ENCODE data around the gene TTLL1.

Gene TTLL1

DNA sequence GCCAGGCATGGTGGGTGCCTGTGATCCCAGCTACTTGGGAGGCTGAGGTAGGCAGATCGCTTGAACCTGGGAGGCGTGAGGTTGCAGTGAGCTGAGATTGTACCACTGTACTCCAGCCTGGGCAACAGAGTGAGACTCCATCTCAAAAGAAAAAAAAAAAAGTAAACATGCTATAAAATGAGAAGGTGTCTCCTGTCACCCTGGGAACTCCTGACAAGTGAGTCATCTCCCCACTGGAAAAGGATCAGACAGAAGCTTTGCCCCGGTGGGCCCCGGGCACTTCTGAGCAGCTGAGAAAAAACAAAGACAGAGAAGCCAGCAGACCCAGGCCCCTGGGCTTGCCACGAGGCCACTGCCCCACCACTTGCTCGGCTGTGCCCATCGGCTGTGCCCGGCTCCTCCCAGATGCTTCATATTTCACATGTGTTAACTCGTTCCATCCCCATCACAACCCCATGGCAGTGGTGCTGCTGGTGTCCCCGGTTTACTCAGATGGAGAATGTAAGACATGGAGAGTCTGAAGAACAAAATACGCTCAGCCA, 22.3 kb downstream of the TTLL1 start:
- no peaks in the 10 kb centered on the region for H3K9me3 ChIP-seq (ENCODE audit: control insufficient read depth, insufficient read depth, low read length)
- no peaks in the 10 kb centered on the region for H3K36me3 ChIP-seq (ENCODE audit: control insufficient read depth, insufficient read depth, low read length)
- no peak overlapping the region for H3K4me3 ChIP-seq (ENCODE audit: low read depth, low read length)
- no peak overlapping the region for H3K9ac ChIP-seq (ENCODE audit: low read depth, low read length)
- H3K27ac ChIP-seq (ENCODE audit: low read depth, low read length) = no peak overlapping the region
- H3K4me1 ChIP-seq (ENCODE audit: control insufficient read depth, insufficient read depth, low read length) = no peaks in the 10 kb centered on the region
- no peaks in the 10 kb centered on the region for H3K27me3 ChIP-seq (ENCODE audit: control insufficient read depth, insufficient read depth, low read length)

DNA sequence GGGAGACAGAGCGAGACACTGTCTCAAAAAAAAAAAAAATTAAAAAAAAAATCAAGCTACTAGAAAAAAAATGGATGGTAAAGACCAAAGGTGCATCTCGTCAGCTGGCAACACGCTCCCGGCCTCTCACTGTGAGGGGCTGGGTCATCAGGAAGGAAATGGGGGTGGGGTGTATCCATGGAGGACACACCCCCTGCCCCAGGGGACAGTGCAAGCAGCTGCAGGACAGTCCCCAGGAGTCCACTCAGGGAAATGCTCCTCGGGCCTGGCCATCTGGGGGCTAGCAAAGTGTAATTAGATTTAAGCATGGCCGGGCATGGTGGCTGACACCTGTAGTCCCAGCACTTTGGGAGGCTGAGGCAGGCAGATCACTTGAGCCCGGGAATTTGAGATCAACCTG, 23.1 kb downstream of the TTLL1 start:
- Histone ChIP-seq H3K27me3 (ENCODE audit: control insufficient read depth, insufficient read depth, low read length) (no peaks in the 10 kb centered on the region), H3K9ac (ENCODE audit: low read depth, low read length) (no peak overlapping the region), H3K4me1 (ENCODE audit: control insufficient read depth, insufficient read depth, low read length) (no peaks in the 10 kb centered on the region), H3K27ac (ENCODE audit: low read depth, low read length) (no peak overlapping the region), H3K9me3 (ENCODE audit: control insufficient read depth, insufficient read depth, low read length) (no peaks in the 10 kb centered on the region), H3K4me3 (ENCODE audit: low read depth, low read length) (no peak overlapping the region), H3K36me3 (ENCODE audit: control insufficient read depth, insufficient read depth, low read length) (no peaks in the 10 kb centered on the region)

DNA sequence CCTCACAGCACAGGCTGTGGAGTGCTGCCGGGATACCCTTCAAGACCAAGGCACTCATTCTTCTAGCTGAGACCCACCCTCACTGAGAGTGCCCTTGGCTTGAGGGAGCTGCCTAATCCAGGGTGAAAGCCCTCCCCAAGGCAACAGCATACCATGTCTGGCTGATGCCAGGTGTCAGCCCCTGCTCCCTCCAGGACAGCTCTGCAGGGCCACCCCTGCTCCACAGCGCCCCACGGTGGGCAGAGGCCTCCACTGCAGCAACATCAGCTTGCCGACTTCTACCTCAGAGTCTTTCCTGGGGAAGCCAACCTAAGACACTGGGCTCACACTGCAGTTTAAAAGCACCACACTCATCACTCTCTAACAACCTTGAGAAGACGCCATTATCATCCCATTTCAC, 29.0 kb downstream of the TTLL1 start:
- no peaks in the 10 kb centered on the region for H3K36me3 ChIP-seq (ENCODE audit: control insufficient read depth, insufficient read depth, low read length)
- no peaks in the 10 kb centered on the region for H3K4me1 ChIP-seq (ENCODE audit: control insufficient read depth, insufficient read depth, low read length)
- no peak overlapping the region for H3K9ac ChIP-seq (ENCODE audit: low read depth, low read length)
- H3K27me3 ChIP-seq (ENCODE audit: control insufficient read depth, insufficient read depth, low read length) = no peaks in the 10 kb centered on the region
- no peaks in the 10 kb centered on the region for H3K9me3 ChIP-seq (ENCODE audit: control insufficient read depth, insufficient read depth, low read length)
- no peak overlapping the region for H3K27ac ChIP-seq (ENCODE audit: low read depth, low read length)
- no peak overlapping the region for H3K4me3 ChIP-seq (ENCODE audit: low read depth, low read length)

DNA sequence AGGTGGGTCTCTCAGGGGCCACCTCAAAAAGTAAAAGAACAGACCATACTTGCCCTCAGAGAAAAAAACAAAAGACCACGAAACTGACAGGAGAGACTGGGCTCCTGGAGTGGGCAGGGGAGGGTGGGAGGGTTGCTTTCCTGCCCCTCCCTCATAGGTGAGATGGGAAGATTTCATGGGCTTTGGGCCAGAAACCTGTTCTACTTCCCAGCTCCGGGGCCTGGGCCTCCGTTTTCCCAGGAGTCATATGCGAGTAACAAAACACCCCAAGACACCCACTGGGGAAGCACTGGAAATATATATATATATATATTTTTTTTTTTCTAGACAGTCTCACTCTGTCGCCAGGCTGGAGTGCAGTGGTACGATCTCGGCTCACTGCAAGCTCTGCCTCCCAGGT, 31.6 kb downstream of the TTLL1 start:
- Histone ChIP-seq H3K4me3 (ENCODE audit: low read depth, low read length) (no peak overlapping the region), H3K9me3 (ENCODE audit: control insufficient read depth, insufficient read depth, low read length) (no peaks in the 10 kb centered on the region), H3K4me1 (ENCODE audit: control insufficient read depth, insufficient read depth, low read length) (no peaks in the 10 kb centered on the region), H3K9ac (ENCODE audit: low read depth, low read length) (no peak overlapping the region), H3K27me3 (ENCODE audit: control insufficient read depth, insufficient read depth, low read length) (no peaks in the 10 kb centered on the region), H3K36me3 (ENCODE audit: control insufficient read depth, insufficient read depth, low read length) (no peaks in the 10 kb centered on the region), H3K27ac (ENCODE audit: low read depth, low read length) (no peak overlapping the region)

DNA sequence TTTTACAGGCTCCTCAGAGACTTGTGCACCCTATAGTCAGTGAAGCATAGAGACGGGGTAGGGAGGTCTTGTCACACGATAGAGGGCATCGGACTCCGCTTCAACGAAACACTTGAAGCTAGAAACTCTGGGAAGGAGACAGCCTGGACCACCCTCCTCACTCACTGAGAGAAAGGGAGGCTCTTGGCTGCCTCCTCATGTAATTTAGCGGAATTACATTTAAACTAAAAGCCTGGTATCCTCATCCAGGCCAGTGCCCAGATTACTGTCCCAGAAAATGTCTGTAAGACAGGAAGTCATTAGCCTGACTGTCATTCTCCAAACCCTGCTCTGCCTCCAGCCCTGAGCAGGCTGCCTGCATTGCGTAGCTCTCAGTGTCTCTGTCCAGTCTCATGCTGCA, 36.0 kb downstream of the TTLL1 start:
- Histone ChIP-seq H3K27ac (ENCODE audit: low read depth, low read length) (no peak overlapping the region), H3K9ac (ENCODE audit: low read depth, low read length) (no peak overlapping the region), H3K4me1 (ENCODE audit: control insufficient read depth, insufficient read depth, low read length) (no peaks in the 10 kb centered on the region), H3K36me3 (ENCODE audit: control insufficient read depth, insufficient read depth, low read length) (no peaks in the 10 kb centered on the region), H3K9me3 (ENCODE audit: control insufficient read depth, insufficient read depth, low read length) (no peaks in the 10 kb centered on the region), H3K4me3 (ENCODE audit: low read depth, low read length) (no peak overlapping the region), H3K27me3 (ENCODE audit: control insufficient read depth, insufficient read depth, low read length) (no peaks in the 10 kb centered on the region)

DNA sequence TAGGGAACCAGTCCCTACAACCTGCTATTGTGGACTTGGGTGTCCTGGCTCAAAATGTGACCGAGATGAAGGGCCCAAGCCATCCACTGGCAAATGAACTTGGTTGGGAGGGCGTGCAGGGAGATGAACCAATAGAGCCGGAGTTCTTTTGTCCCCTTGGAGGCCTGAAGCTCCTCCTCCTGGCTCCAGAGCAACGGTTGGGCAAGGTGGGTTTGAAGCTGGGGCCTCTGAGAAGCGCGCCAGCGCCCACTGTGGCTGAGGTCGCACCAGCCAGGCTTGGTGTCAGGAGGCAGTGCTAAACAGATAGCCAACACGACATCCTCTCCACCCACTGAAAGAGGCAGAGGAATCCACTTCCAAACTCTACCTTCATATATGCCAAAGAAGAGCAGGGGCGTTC, 38.2 kb downstream of the TTLL1 start:
- Histone ChIP-seq H3K27me3 (ENCODE audit: control insufficient read depth, insufficient read depth, low read length) (no peaks in the 10 kb centered on the region), H3K36me3 (ENCODE audit: control insufficient read depth, insufficient read depth, low read length) (no peaks in the 10 kb centered on the region), H3K4me3 (ENCODE audit: low read depth, low read length) (no peak overlapping the region)

DNA sequence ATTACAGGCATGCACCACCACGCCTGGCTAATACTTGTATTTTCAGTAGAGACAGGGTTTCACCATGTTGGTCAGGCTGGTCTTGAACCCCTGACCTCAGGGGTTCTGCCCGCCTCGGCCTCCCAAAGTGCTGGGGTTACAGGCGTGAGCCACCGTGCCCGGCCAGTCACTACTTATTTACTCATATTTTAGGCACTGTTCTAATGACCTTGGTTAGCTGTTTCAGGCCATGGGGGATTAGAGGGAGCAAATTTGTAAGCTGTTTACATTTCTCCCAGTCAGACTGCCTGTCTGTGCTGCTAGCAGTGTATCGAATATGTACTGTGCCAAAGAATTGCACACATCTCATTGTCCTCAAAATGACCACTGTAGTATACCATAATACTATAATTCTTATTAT, 41.6 kb downstream of the TTLL1 start:
- Histone ChIP-seq H3K9me3 (ENCODE audit: control insufficient read depth, insufficient read depth, low read length) (no peaks in the 10 kb centered on the region), H3K27me3 (ENCODE audit: control insufficient read depth, insufficient read depth, low read length) (no peaks in the 10 kb centered on the region), H3K27ac (ENCODE audit: low read depth, low read length) (no peak overlapping the region), H3K36me3 (ENCODE audit: control insufficient read depth, insufficient read depth, low read length) (no peaks in the 10 kb centered on the region), H3K4me1 (ENCODE audit: control insufficient read depth, insufficient read depth, low read length) (no peaks in the 10 kb centered on the region), H3K4me3 (ENCODE audit: low read depth, low read length) (no peak overlapping the region), H3K9ac (ENCODE audit: low read depth, low read length) (no peak overlapping the region)

More for the DNA sequence above, 38.2 kb downstream of the TTLL1 start:
- no peak overlapping the region for H3K27ac ChIP-seq (ENCODE audit: low read depth, low read length)
- no peak overlapping the region for H3K9ac ChIP-seq (ENCODE audit: low read depth, low read length)
- H3K9me3 ChIP-seq (ENCODE audit: control insufficient read depth, insufficient read depth, low read length) = no peaks in the 10 kb centered on the region
- H3K4me1 ChIP-seq (ENCODE audit: control insufficient read depth, insufficient read depth, low read length) = no peaks in the 10 kb centered on the region

DNA sequence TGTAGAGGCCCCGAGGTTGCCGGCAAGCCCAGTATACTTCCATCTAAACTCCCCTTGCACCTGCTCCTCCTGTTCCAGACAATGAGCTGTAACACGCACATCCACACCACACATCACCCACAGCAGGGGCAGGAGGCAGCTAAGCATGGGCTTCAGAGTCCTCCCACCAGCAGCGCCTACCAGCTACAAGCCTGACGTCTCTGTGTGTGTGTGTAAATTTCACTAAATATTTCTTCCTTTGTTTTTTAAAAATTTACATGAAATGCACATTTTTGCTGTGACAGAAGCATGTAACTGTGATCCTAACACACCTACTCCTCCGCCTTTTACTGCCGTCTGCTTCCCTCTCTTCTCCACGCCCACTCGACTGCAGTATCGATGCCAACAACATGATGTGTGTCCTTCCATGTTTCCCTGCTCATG, 44.9 kb downstream of the TTLL1 start:
- H3K9ac ChIP-seq (ENCODE audit: low read depth, low read length) = no peak overlapping the region
- no peak overlapping the region for H3K27ac ChIP-seq (ENCODE audit: low read depth, low read length)
- no peaks in the 10 kb centered on the region for H3K9me3 ChIP-seq (ENCODE audit: control insufficient read depth, insufficient read depth, low read length)
- H3K4me3 ChIP-seq (ENCODE audit: low read depth, low read length) = no peak overlapping the region
- no peaks in the 10 kb centered on the region for H3K4me1 ChIP-seq (ENCODE audit: control insufficient read depth, insufficient read depth, low read length)
- no peaks in the 10 kb centered on the region for H3K27me3 ChIP-seq (ENCODE audit: control insufficient read depth, insufficient read depth, low read length)
- no peaks in the 10 kb centered on the region for H3K36me3 ChIP-seq (ENCODE audit: control insufficient read depth, insufficient read depth, low read length)

DNA sequence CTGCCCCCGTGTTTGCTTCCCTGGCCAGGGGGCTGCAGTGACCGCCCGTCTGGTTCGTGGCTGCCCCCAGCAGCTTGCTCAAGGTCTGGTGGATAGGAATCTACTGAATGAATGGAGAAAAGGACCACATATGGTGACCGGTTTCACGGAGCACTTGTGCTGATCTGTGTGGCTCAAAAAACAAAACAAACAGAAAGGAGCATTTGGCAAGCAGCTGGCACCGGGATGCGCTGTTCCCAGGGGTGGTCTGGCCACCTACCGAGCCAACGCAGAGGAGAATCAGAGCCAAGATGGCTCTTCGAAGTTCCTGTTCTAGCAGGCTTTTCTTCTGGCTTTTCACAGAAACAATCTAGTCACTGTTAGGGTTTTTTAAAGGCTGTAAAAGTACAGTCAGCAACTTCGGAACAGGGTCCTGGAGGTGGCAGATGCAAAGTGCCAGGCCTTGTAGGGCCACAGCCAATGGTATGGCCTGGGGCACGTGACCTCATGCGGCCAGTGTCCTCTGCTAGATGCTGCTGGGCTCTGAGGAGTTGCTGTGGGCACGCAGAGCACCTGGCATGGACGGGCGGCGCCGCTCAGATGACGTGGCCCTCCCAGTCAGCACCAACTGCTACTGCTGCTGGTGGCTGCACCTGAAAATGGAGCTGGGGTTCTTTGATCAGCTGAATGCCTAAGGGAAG, 47.0 kb downstream of the TTLL1 start:
- Histone ChIP-seq H3K4me1 (ENCODE audit: control insufficient read depth, insufficient read depth, low read length) (no peaks in the 10 kb centered on the region), H3K9me3 (ENCODE audit: control insufficient read depth, insufficient read depth, low read length) (no peaks in the 10 kb centered on the region), H3K27ac (ENCODE audit: low read depth, low read length) (no peak overlapping the region), H3K9ac (ENCODE audit: low read depth, low read length) (no peak overlapping the region), H3K4me3 (ENCODE audit: low read depth, low read length) (no peak overlapping the region), H3K36me3 (ENCODE audit: control insufficient read depth, insufficient read depth, low read length) (no peaks in the 10 kb centered on the region), H3K27me3 (ENCODE audit: control insufficient read depth, insufficient read depth, low read length) (no peaks in the 10 kb centered on the region)

DNA sequence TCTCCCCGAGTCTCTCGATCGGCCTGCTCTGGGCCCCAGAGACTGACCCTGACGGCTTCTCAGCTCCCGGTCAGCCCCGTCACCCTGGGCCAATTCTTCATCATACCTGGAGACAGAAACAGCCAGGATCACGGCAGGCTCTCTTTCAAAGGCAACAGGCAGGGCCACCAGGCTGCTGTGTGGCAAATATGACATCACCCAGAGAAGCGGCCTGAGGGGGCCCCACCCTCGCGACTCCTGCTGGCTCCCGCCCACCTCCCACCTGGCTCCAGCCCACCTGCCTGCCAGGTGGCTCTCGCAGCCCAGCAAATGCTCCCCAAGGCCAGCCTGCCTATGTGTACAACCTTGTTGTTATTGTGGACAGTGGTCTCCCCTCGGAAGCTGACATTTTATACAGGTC, 49.4 kb downstream of the TTLL1 start:
- Histone ChIP-seq H3K9ac (ENCODE audit: low read depth, low read length) (no peak overlapping the region), H3K36me3 (ENCODE audit: control insufficient read depth, insufficient read depth, low read length) (no peaks in the 10 kb centered on the region), H3K9me3 (ENCODE audit: control insufficient read depth, insufficient read depth, low read length) (no peaks in the 10 kb centered on the region), H3K4me3 (ENCODE audit: low read depth, low read length) (no peak overlapping the region), H3K27ac (ENCODE audit: low read depth, low read length) (no peak overlapping the region), H3K27me3 (ENCODE audit: control insufficient read depth, insufficient read depth, low read length) (no peaks in the 10 kb centered on the region), H3K4me1 (ENCODE audit: control insufficient read depth, insufficient read depth, low read length) (no peaks in the 10 kb centered on the region)

DNA sequence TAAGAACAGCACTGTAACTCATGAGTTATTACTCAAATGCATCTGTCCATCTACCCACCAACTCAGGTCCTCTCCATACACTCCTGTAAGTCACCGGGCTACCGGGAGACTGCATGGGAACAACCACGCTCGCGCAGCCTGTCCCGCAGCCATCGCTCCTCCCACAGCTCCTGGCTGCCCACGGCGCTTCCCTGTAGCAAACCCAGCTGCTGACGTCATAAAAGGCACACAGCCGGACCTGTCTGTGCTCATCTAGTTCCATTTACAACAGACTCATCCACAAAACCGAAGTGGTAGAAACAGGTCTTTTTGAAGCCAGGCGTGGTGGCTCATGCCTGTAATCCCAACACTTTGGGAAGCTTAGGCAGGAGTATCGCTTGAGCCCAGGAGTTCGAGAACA, 50.9 kb downstream of the TTLL1 start:
- H3K9ac ChIP-seq (ENCODE audit: low read depth, low read length) = no peak overlapping the region
- no peaks in the 10 kb centered on the region for H3K9me3 ChIP-seq (ENCODE audit: control insufficient read depth, insufficient read depth, low read length)
- H3K27me3 ChIP-seq (ENCODE audit: control insufficient read depth, insufficient read depth, low read length) = no peaks in the 10 kb centered on the region
- H3K36me3 ChIP-seq (ENCODE audit: control insufficient read depth, insufficient read depth, low read length) = no peaks in the 10 kb centered on the region
- H3K4me1 ChIP-seq (ENCODE audit: control insufficient read depth, insufficient read depth, low read length) = no peaks in the 10 kb centered on the region
- no peak overlapping the region for H3K27ac ChIP-seq (ENCODE audit: low read depth, low read length)
- H3K4me3 ChIP-seq (ENCODE audit: low read depth, low read length) = no peak overlapping the region

All from HUES48 (cell line).